Astrocyte of the cerebellum (primary cell): Measurements from ENCODE around the gene GRPEL1.

Experiments used
- DNase-seq: peaks from one replicate; pipeline ENCODE4 v3.0.0-alpha.2; 2011; ENCODE audit warnings: low read depth
- H3K4me3 ChIP-seq: 2 replicates; pipeline ENCODE4 v1.5.1; 2011; ENCODE audit warnings: mild to moderate bottlenecking, low read depth, low read length, moderate library complexity
- in situ Hi-C: cut with HindIII; loops from 2 replicates; pipeline ENCODE4 v1.10.0; 2017; ENCODE audit warnings: low sequenced_read_pairs
- TF ChIP-seq, protein P1 (sequence below): IDR thresholded peaks from 2 replicates; pipeline ENCODE4 v1.5.1; 2012; ENCODE audit warnings: low read length, low read depth, moderate library complexity, mild to moderate bottlenecking; ENCODE audit errors: missing control alignments

Gene GRPEL1

GRCh38 chr4:7034262-7035081, 33.4 kb downstream of the GRPEL1 start:
- peak; percentile 53 for DNase-seq
- in situ Hi-C loops: no loop called here
- H3K4me3 ChIP-seq: no peak overlapping the region
- TF ChIP-seq, protein P1, sequence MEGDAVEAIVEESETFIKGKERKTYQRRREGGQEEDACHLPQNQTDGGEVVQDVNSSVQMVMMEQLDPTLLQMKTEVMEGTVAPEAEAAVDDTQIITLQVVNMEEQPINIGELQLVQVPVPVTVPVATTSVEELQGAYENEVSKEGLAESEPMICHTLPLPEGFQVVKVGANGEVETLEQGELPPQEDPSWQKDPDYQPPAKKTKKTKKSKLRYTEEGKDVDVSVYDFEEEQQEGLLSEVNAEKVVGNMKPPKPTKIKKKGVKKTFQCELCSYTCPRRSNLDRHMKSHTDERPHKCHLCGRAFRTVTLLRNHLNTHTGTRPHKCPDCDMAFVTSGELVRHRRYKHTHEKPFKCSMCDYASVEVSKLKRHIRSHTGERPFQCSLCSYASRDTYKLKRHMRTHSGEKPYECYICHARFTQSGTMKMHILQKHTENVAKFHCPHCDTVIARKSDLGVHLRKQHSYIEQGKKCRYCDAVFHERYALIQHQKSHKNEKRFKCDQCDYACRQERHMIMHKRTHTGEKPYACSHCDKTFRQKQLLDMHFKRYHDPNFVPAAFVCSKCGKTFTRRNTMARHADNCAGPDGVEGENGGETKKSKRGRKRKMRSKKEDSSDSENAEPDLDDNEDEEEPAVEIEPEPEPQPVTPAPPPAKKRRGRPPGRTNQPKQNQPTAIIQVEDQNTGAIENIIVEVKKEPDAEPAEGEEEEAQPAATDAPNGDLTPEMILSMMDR: no peak

GRCh38 chr4:7032596-7032995, 35.3 kb downstream of the GRPEL1 start:
- TF ChIP-seq, protein P1: no peak
- no peak overlapping the region for H3K4me3 ChIP-seq
- in situ Hi-C loops: no loop called here
- no peak for DNase-seq

GRCh38 chr4:7031558-7032449, 36.1 kb downstream of the GRPEL1 start:
- in situ Hi-C loops: no loop called here
- TF ChIP-seq, protein P1: no peak

DNA sequence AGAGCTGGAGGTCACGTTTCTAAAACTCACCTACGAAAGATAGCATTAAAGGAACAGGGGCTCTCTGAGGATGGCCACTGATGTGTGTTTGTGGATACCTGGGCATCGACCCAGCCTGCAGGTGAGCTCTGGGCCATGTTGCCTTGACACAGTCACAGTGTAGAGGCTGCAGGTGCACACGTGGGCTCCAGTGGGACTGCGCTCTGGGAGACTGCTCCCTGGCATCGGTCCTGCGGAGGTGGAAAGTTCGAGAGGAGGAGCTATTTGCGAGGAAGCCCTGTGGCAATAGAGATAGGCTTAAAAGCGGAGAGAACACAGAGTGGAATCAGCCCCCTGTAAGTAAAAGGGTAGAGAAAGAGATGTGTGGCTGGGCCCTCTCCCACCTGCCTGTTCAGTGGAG, 37.0 kb downstream of the GRPEL1 start:
- TF ChIP-seq, protein P1: no peak
- DNase-seq: no peak
- H3K4me3 ChIP-seq: no peak overlapping the region
- in situ Hi-C loops: no loop called here

More at GRCh38 chr4:7031558-7032449, 36.1 kb downstream of the GRPEL1 start:
- DNase-seq: no peak
- no peak overlapping the region for H3K4me3 ChIP-seq

DNA sequence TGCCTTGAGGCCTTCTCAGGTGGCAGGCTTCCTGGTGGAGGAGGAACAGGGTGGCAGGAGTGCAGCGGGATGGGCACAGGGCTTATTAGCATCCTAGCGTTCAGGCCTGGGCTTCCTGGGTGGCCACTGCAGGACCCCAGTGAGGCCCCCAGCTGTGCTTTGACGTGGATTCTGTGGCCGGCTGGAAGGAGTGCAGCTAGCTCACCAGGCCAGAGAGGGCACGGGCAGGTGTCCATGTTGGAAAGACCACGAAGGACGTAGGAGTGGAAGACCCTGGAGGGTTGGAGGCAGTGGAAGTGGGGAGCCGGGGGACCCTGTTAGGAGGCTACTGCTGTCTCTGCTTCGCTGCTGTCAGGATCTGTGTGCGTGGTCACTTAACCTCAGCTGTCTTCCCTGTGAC, 37.9 kb downstream of the GRPEL1 start:
- H3K4me3 ChIP-seq: no peak overlapping the region
- no peak for DNase-seq
- in situ Hi-C loops: no loop called here
- TF ChIP-seq, protein P1: no peak

DNA sequence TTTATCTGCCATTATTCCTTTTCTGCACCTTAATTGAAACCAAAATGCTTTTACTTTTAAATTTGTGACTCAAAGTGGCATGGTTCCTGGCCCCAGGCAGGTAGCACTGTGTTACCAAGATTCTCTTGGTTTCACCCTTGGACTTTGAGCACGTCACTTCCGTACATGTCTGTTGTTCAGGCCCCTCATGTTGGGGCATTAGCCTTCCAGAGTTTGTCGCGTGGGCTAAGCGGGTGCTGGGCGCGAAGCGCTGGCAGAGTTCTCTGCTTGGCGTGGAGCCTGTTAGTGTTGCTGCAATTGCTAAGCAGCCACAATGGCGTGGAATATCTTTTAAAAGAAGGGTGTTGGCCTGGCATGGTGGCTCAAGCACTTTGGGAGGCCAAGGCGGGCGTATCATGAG, 38.7 kb downstream of the GRPEL1 start:
- H3K4me3 ChIP-seq: no peak overlapping the region
- TF ChIP-seq, protein P1: no peak
- in situ Hi-C loops: no loop called here
- DNase-seq: no peak
